GM12878 (cell line): Measurements from ENCODE around the gene NKAIN2. TPM values are rescaled to one million over a fixed set of nuclear protein-coding genes. Genes with fewer than 3 reads are reported as not detected.

Source experiments
- ATAC-seq: fragments of 200-7000 bp; cut with Tn5 transposase; 3 replicates; pipeline ENCODE4 v1.9.1; 2020; ENCODE audit warnings: mild to moderate bottlenecking, moderate library complexity
- BruUV-seq: library from RNA; stranded (reverse); fragments of 400-500 nt; replicated peaks from 2 replicates; lab custom pipeline; 2021; lab: Mats Ljungman, UMichigan
- CTCF ChIA-PET: fragments of 300-600 bp; sonication (Branson Sonifier 250); formaldehyde crosslinking; extraction: SDS; loops from one replicate; lab custom pipeline; 2021; ENCODE audit warnings: inconsistent platforms; lab: Yijun Ruan, JAX
- POLR2A ChIA-PET: fragments of 350-600 bp; formaldehyde crosslinking; extraction: SDS; loops from one replicate; lab custom pipeline; 2021; ENCODE audit warnings: inconsistent platforms; lab: Charles Lee
- RAD21 ChIA-PET: fragments of 300-600 bp; sonication (Branson Sonifier 250); formaldehyde crosslinking; loops from one replicate; lab custom pipeline; 2023; ENCODE audit warnings: antibody characterized with exemption; ENCODE audit not compliant: unreplicated experiment; lab: Charles Lee
- SMC1A ChIA-PET: fragments of 300-600 bp; sonication (Branson Sonifier 250); formaldehyde crosslinking; loops from one replicate; lab custom pipeline; 2023; ENCODE audit not compliant: unreplicated experiment, uncharacterized antibody; lab: Charles Lee
- DNase-seq: peaks from one replicate; pipeline ENCODE4 v3.0.0-alpha.2; 2011; ENCODE audit warnings: low read depth, low spot score
- FAIRE-seq: peaks from 3 replicates; lab custom pipeline; 2011; peaks lifted over from hg19 to GRCh38; lab: Jason Lieb, UNC
- H2AFZ ChIP-seq: 2 replicates; pipeline ENCODE4 v1.6.0; 2011; ENCODE audit warnings: low read depth, low read length, control low read depth; ENCODE audit not compliant: control insufficient read depth
- H3K27ac ChIP-seq: 2 replicates; pipeline ENCODE4 v1.5.1; 2011; ENCODE audit warnings: control low read depth; ENCODE audit not compliant: control insufficient read depth, insufficient read depth
- H3K27me3 ChIP-seq, 2 experiments: replicated peaks in 1 of 2; 2 replicates each; pipeline versions ENCODE4 v1.6.0 to v1.6.1; 2011; ENCODE audit warnings: low read length in 1 of 2; ENCODE audit not compliant: control insufficient read depth in 2 of 2, insufficient read depth in 2 of 2
- H3K36me3 ChIP-seq, 2 experiments: 2 replicates each; pipeline ENCODE4 v1.5.1; 2011; ENCODE audit warnings: low read length in 1 of 2; ENCODE audit not compliant: control insufficient read depth in 2 of 2, insufficient read depth in 2 of 2
- H3K4me1 ChIP-seq: 2 replicates; pipeline ENCODE4 v1.6.1; 2011; ENCODE audit warnings: mild to moderate bottlenecking, low read length, moderate library complexity, mixed read lengths; ENCODE audit not compliant: control insufficient read depth, insufficient read depth
- H3K4me2 ChIP-seq: 2 replicates; pipeline ENCODE4 v1.6.0; 2011; ENCODE audit warnings: control low read depth; ENCODE audit not compliant: control insufficient read depth, insufficient read depth
- H3K4me3 ChIP-seq: fragments of 200-600 bp; sonication (generic); 2 replicates; pipeline ENCODE4 v1.5.1; 2016
- H3K79me2 ChIP-seq: 2 replicates; pipeline ENCODE4 v1.6.0; 2011; ENCODE audit warnings: low read length; ENCODE audit not compliant: control insufficient read depth, insufficient read depth
- H3K9ac ChIP-seq: 2 replicates; pipeline ENCODE4 v1.8.0; 2011; ENCODE audit warnings: low read length, control low read depth, mixed read lengths; ENCODE audit not compliant: control insufficient read depth, insufficient read depth
- H3K9me3 ChIP-seq: replicated peaks from 3 replicates; pipeline ENCODE4 v1.5.1; 2011; ENCODE audit warnings: mild to moderate bottlenecking, low read length; ENCODE audit not compliant: control insufficient read depth, insufficient read depth
- H4K20me1 ChIP-seq: 2 replicates; pipeline ENCODE4 v1.6.0; 2011; ENCODE audit not compliant: control insufficient read depth, insufficient read depth
- DPF2 ChIP-seq: fragments of 450-650 bp; IDR thresholded peaks from 2 replicates; pipeline ENCODE4 v1.6.1; 2017; ENCODE audit warnings: mild to moderate bottlenecking
- FOS ChIP-seq: IDR thresholded peaks from 3 replicates; pipeline ENCODE4 v1.6.1; 2011; ENCODE audit warnings: borderline replicate concordance; ENCODE audit not compliant: insufficient read length; ENCODE audit errors: extremely low read depth
- KAT2A ChIP-seq: conservative IDR thresholded peaks from 2 replicates; pipeline ENCODE4 v1.6.1; 2011; ENCODE audit warnings: low read depth, low read length; ENCODE audit not compliant: control insufficient read depth
- KLF5 ChIP-seq: fragments of 450-650 bp; IDR thresholded peaks from 2 replicates; pipeline ENCODE4 v1.6.1; 2014; ENCODE audit warnings: mild to moderate bottlenecking; ENCODE audit not compliant: partially characterized antibody
- NR2C2 ChIP-seq: IDR thresholded peaks from 2 replicates; pipeline ENCODE4 v1.6.1; 2011; ENCODE audit warnings: borderline replicate concordance, low read depth; ENCODE audit not compliant: control insufficient read depth, insufficient read length
- POLR2AphosphoS2 ChIP-seq: IDR thresholded peaks from 2 replicates; pipeline ENCODE4 v1.6.1; 2011; ENCODE audit warnings: low read depth, mild to moderate bottlenecking, low read length, improper control_type of control experiment, moderate library complexity
- STAT1 ChIP-seq: fragments of 450-650 bp; conservative IDR thresholded peaks from 2 replicates; pipeline ENCODE4 v1.6.1; 2014; ENCODE audit warnings: antibody characterized with exemption, mild to moderate bottlenecking
- ZNF384 ChIP-seq: IDR thresholded peaks from 2 replicates; pipeline ENCODE4 v1.6.1; 2012; ENCODE audit warnings: low read depth, mild to moderate bottlenecking, low read length, improper control_type of control experiment, borderline replicate concordance
- WGBS: methylation state at CpG from one replicate; pipeline ENCODE4 v1.1.6; 2016; ENCODE audit warnings: low lambda C conversion rate; ENCODE audit not compliant: insufficient replicate concordance, insufficient coverage; ENCODE audit errors: missing lambda C conversion rate; 5-methylcytosine and 5-hydroxymethylcytosine counted together
- in situ Hi-C: fragments of 300-500 bp; cut with MboI; formaldehyde crosslinking; loops from 9 replicates; pipeline ENCODE4 v1.14.3; 2018; ENCODE audit warnings: mixed read lengths
- intact Hi-C: fragments of 100-400 bp; cut with micrococcal nuclease; formaldehyde crosslinking; loops from one replicate; pipeline ENCODE4 v1.14.2; 2022; ENCODE audit not compliant: unreplicated experiment
- polyA plus RNA-seq, 11 experiments: library from polyadenylated mRNA; depleted of rRNA in 4 of 11; unstranded in 6 of 11; stranded (reverse) in 5 of 11; fragments of >200 nt; fragmentation: Nextera tagmentation in 4 of 11; fragmentation: Illumina TruSeq in 1 of 11; extraction: Ambion mirVana in 4 of 11; extraction: Trizol in 1 of 11; gene quantifications; 1 replicate in 1 of 11; 2 replicates in 10 of 11; pipeline versions ENCODE4 v1.2.1 to v1.2.3, GENCODE V29; 2011 to 2016; ENCODE audit warnings: inconsistent platforms in 2 of 11, missing spikeins in 2 of 11, low read depth in 1 of 11
- total RNA-seq, 4 experiments: library from RNA; depleted of rRNA in 3 of 4; stranded (reverse); fragments of >200 nt in 3 of 4; fragmentation: Illumina TruSeq in 1 of 4; extraction: Trizol in 1 of 4; gene quantifications; 2 replicates each; pipeline versions ENCODE4 v1.2.1 to v1.2.3, GENCODE V29; 2013 to 2021
- TF ChIP-seq, protein P1 (sequence below): IDR thresholded peaks from 2 replicates; pipeline ENCODE4 v1.6.1; 2011; ENCODE audit warnings: low read depth, low read length, improper control_type of control experiment, borderline replicate concordance

NKAIN2 gene
- total and polyA plus RNA-seq, 10 of the 15 experiments (the other 5 are each of a cell fraction or from before 2014, with no cell fraction given), result not detected

DNA sequence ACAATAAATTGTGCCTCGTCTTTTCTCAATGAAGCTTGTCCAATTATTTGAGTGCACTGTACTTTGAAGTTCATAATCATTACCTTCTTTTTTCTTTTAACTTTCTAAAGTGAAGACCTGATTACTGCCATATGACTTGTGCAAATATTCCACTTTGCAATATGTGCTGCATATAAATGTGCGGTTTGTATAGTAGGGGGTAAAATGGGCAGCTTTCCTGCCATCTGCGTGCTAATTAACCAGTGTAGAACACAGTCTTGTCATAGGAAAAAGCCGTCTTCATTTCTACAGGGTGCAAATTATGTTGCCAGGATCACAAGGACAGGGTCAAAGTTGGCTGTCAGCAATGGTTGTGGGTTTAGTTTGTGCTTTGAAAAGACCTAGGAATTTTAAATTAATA, 397.0 kb downstream of the NKAIN2 start:
- TF ChIP-seq POLR2AphosphoS2 (no peak), DPF2 (no peak), KLF5 (no peak), KAT2A (no peak), ZNF384 (no peak), NR2C2 (no peak), FOS (no peak), STAT1 (no peak)
- TF ChIP-seq, protein P1, sequence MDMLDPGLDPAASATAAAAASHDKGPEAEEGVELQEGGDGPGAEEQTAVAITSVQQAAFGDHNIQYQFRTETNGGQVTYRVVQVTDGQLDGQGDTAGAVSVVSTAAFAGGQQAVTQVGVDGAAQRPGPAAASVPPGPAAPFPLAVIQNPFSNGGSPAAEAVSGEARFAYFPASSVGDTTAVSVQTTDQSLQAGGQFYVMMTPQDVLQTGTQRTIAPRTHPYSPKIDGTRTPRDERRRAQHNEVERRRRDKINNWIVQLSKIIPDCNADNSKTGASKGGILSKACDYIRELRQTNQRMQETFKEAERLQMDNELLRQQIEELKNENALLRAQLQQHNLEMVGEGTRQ, result no peak
- Histone ChIP-seq H3K9ac (no peak overlapping the region), H4K20me1 (no peaks in the 10 kb centered on the region), H3K4me2 (no peak overlapping the region), H2AFZ (no peak overlapping the region), H3K4me1 (no peaks in the 10 kb centered on the region), H3K9me3 (no peaks in the 10 kb centered on the region), H3K79me2 (no peaks in the 10 kb centered on the region), H3K27me3 (no peaks in the 10 kb centered on the region), H3K27ac (no peak overlapping the region), H3K36me3 (no peaks in the 10 kb centered on the region), H3K4me3 (no peak overlapping the region)
- ChIA-PET SMC1A (no interaction called here), RAD21 (no interaction called here), CTCF (no interaction called here), POLR2A (no interaction called here)
- FAIRE-seq (no peak), DNase-seq (no peak), ATAC-seq (no peak)
- BruUV-seq, result no TSS peak
- 27% methylated on average over 4 of the region's 4 CpGs for WGBS
- intact Hi-C loops (no loop called here), in situ Hi-C loops (no loop called here)
